Kidney epithelial cell (primary cell): ENCODE results near the gene NTHL1. TPM values are rescaled to one million over a fixed set of nuclear protein-coding genes. Genes with fewer than 3 reads are reported as not detected.

Experiments
- DNase-seq: peaks from one replicate; pipeline ENCODE4 v3.0.0-alpha.2; 2010; ENCODE audit warnings: low read depth
- H3K27me3 ChIP-seq: 2 replicates; pipeline ENCODE4 v1.6.0; 2011; ENCODE audit warnings: low read length; ENCODE audit not compliant: control insufficient read depth, insufficient read depth
- H3K36me3 ChIP-seq: 2 replicates; pipeline ENCODE4 v1.5.1; 2011; ENCODE audit warnings: low read length; ENCODE audit not compliant: control insufficient read depth, insufficient read depth
- H3K4me3 ChIP-seq: 2 replicates; pipeline ENCODE4 v1.5.1; 2011; ENCODE audit warnings: low read depth, mild to moderate bottlenecking, control low read depth, low read length
- CTCF ChIP-seq: IDR thresholded peaks from 2 replicates; pipeline ENCODE4 v1.5.1; 2011; ENCODE audit warnings: mild to moderate bottlenecking, moderate library complexity, low read length, control low read depth, inconsistent platforms; ENCODE audit not compliant: insufficient read depth, poor library complexity, severe bottlenecking
- total RNA-seq: library from RNA; depleted of rRNA; stranded (reverse); fragments of >200 nt; gene quantifications from 2 replicates; pipeline ENCODE4 v1.2.3, GENCODE V29; 2015

Gene NTHL1
- total RNA-seq, 1 donor from 2014 or later = 44.1 TPM

GRCh38 chr16:2085669-2086068 is 38.0 kb upstream of the NTHL1 start:
- DNase-seq = no peak
- Histone ChIP-seq H3K36me3 (peaks cover 5% of the 10 kb centered on the region), H3K4me3 (no peak overlapping the region), H3K27me3 (no peaks in the 10 kb centered on the region)
- TF ChIP-seq CTCF = no peak

GRCh38 chr16:2084895-2085625 is 37.4 kb upstream of the NTHL1 start:
- no peak for TF ChIP-seq CTCF
- H3K4me3 ChIP-seq = no peak overlapping the region
- H3K36me3 ChIP-seq = peaks cover 5% of the 10 kb centered on the region
- no peak for DNase-seq
- H3K27me3 ChIP-seq = no peaks in the 10 kb centered on the region

GRCh38 chr16:2083876-2084780 is 36.5 kb upstream of the NTHL1 start:
- no peak for DNase-seq
- H3K4me3 ChIP-seq = no peak overlapping the region
- peaks cover 5% of the 10 kb centered on the region for H3K36me3 ChIP-seq
- no peak for TF ChIP-seq CTCF
- H3K27me3 ChIP-seq = no peaks in the 10 kb centered on the region

GRCh38 chr16:2083409-2083808 is 35.8 kb upstream of the NTHL1 start:
- TF ChIP-seq CTCF = no peak
- DNase-seq = no peak
- Histone ChIP-seq H3K4me3 (no peak overlapping the region), H3K27me3 (no peaks in the 10 kb centered on the region), H3K36me3 (peaks cover 5% of the 10 kb centered on the region)

GRCh38 chr16:2082983-2083364 is 35.3 kb upstream of the NTHL1 start:
- Histone ChIP-seq H3K27me3 (no peaks in the 10 kb centered on the region), H3K4me3 (no peak overlapping the region), H3K36me3 (peaks cover 5% of the 10 kb centered on the region)
- no peak for DNase-seq
- TF ChIP-seq CTCF = no peak
